ENCODE results near the gene PTPRM.

The PTPRM gene

GRCh38 chr18:8142932-8143331, 575.8 kb downstream of the PTPRM start:
- no peak for DNase-seq (ENCODE audit: low read depth in 2 of 3, low spot score in 1 of 3)

- no peak for DNase-seq (ENCODE audit: low read depth in 2 of 3, low spot score in 1 of 3)
Measured at GRCh38 chr18:8151181-8151580, 584.1 kb downstream of the PTPRM start.

DNA sequence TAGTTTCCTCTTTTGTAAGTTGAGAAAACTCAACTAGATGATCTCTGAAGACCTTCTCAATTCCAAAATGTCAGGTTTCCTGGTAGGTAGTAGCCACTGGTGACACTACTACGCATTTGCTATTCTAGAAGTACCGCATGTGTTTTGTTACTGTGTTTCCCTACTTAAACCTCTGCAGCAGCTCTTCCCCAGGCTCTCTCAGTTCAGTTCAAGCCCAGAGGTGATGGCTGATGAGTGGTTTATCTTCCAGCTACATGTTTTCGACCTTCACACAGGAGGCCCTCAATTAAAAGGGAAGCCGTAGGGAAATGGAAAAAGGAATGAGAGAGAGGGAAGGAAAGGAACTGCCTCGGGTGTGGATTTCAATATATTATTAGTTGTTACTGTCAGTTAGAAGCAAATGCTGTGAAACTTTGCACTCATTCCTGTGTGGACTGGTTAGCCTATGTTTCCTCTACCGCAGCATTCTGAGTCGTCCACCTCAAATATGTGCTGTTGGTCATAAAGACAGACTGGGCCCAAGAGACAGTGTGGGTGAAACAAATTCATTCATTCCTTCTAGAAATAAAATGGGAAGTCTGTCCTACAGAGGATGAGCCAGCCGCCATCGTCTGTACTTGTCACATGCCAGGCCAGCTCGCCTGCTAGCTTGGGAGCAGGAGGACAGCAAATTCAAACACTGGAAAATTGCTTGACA, 586.9 kb downstream of the PTPRM start:
- DNase-seq (ENCODE audit: low read depth in 2 of 3, low spot score in 1 of 3) = no peak

DNA sequence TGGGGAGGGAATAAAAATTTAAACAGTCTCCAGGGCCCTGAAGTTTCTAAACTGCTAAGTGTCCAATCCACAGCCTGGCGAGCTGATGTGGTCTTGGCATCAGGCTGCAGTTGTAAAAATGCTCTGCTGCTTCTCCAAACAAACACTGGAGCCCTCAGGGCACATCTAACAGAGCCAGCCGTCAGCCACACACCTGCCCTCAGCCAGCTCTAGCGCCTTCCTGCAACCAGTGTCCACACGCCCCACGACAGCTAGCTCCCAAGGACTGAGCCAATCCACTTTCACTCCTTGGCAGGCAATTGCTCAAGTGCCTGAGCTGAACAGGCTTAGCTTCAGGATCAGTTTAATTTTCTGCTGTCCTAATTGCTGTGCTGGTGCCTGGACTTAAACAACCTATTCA, 595.7 kb downstream of the PTPRM start:
- DNase-seq (ENCODE audit: low read depth in 2 of 3, low spot score in 1 of 3) = no peak

DNA sequence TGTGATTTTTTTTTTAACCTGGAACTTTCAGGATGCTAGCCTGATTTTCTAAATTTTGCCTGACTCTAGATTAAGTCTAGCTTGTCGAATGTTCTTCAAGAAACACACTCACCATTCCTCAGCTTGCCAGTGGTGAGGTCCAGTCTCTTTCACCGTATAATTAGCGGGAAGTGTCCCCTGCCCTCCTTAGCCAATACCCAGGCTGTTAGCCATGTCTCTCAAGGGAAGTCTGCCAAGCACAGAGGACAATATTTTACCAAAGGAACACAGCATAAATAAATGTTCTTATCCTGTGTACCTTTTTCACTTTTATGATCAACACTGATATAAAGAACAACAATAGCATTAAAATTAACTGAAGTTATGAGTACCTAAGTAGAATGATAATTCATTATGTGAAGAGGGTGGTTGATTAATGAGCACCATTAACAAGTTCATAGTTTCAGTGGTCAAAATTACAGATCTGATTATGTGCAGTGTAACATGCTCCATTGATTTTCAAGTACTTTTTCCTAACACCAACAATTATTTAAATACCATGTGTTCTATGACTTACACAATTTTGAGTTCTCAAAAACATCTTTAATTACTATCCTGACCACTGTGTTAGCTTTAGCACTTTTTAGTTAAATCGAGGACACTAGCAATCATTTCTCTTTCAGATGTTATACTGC, 596.3 kb downstream of the PTPRM start:
- DNase-seq (ENCODE audit: low read depth in 2 of 3, low spot score in 1 of 3) = no peak

DNA sequence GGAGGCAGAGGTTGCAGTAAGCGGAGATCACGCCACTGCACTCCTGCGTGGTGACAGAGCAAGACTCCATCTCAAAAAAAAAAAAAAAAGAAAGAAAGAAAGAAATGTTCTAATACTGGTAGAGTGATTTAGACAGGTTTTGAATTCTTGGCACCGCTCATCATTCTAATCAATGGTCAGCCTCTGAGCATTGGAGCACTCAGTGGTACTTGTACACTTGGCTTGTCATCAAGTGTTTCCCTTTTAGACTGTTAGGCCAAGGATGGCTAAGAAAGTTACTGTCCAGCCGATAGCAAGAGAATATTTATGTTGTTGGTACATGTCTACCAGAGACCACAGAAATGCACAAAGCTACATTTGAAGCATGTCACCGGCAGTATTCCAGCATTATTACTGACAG, 598.0 kb downstream of the PTPRM start:
- DNase-seq (ENCODE audit: low read depth in 2 of 3, low spot score in 1 of 3) = no peak

- DNase-seq (ENCODE audit: low read depth in 2 of 3, low spot score in 1 of 3) = no peak
Measured at GRCh38 chr18:8167026-8167425, 599.9 kb downstream of the PTPRM start.

GRCh38 chr18:8167673-8168072, 600.6 kb downstream of the PTPRM start:
- DNase-seq (ENCODE audit: low read depth in 2 of 3, low spot score in 1 of 3) = no peak

GRCh38 chr18:8169722-8170121, 602.6 kb downstream of the PTPRM start:
- no peak for DNase-seq (ENCODE audit: low read depth in 2 of 3, low spot score in 1 of 3)

GRCh38 chr18:8174771-8175170, 607.7 kb downstream of the PTPRM start:
- DNase-seq (ENCODE audit: low read depth in 2 of 3, low spot score in 1 of 3) = no peak

DNA sequence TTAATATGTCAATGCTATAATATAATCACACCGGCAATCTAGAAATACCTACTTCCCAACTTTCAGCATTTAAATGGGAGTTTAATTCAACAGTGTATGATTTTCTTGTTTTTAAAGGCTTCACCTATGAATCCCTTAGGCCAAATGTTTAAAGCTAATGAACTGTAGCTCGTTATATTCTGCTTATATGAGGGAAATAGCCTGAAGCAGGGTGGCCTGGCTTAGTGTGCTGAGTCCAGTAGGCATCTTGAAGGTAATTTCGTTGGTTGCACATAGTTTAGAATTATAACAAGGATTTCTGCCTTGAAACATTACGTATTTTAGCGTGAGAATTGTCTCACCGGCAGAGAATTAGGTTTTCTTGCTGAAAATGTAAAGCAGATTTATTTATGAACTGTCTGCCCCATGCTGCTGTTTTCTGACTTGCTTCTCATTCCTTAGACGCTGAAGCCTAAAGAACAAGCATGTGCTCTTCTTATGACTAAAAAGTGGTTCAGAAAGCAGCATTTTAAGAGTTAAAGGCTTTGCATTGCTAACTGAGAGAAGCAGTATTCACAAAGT, 608.5 kb downstream of the PTPRM start:
- DNase-seq (ENCODE audit: low read depth in 2 of 3, low spot score in 1 of 3) = no peak

GRCh38 chr18:8176109-8176508, 609.0 kb downstream of the PTPRM start:
- no peak for DNase-seq (ENCODE audit: low read depth in 2 of 3, low spot score in 1 of 3)

GRCh38 chr18:8176554-8176953, 609.4 kb downstream of the PTPRM start:
- no peak for DNase-seq (ENCODE audit: low read depth in 2 of 3, low spot score in 1 of 3)

GRCh38 chr18:8177330-8178016, 610.4 kb downstream of the PTPRM start:
- no peak for DNase-seq (ENCODE audit: low read depth in 2 of 3, low spot score in 1 of 3)

DNA sequence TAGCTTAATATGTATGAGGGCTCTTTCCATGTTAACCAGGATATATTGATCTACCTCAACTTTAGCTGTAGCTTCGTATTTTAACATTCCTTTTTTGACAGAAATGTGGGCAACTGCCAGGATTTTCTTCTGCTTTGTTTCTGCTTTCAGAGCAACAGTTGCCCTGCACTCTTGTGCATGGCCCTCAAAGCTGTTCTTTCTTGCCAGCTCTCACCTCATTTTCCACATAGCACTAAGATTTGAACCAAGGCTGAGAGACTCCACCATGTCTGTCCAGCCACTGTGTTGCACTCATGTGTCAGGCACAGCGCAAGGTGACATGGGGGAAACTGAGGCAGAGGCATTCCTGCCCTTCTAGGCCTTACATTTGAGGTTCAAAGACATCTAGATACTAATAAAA, 619.3 kb downstream of the PTPRM start:
- DNase-seq (ENCODE audit: low read depth in 2 of 3, low spot score in 1 of 3) = no peak

DNA sequence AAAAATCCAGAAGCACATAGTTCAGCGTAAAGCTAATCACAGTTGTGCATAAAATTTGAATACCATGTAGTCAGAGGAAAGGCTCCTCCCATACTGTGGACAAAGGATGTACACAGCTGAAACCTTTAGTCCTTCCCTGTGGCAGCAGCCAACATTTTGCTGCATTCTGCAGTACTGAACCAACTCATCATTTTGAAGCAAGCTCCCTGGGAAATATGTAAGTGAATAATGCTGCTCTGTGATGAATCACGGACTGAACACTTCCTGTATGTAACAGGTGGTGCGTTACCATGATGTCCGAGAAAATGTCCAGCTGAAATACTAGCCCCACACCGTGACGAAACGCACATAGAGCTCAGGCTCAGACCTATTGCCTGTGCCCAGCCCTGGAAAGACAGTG, 621.1 kb downstream of the PTPRM start:
- DNase-seq (ENCODE audit: low read depth in 2 of 3, low spot score in 1 of 3) = no peak

DNA sequence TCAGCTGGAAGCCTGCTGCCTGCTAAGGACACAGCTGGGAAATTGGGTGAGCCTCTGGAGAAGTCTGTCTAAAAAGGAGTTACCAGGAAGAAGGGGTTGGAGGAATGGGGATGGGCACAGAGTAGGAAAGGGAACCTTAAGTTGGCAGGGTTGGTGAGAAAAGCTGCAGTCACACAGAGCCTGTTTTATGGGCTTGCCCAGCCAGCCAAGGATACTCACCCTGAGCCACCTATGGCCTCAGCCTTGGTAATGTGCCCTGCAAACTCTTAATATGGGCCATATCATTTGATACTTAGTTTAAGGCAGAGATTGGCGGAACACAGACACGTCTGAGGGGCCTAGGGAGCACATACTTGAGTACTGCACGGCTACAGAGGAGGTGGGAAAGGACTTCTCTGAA, 623.9 kb downstream of the PTPRM start:
- DNase-seq (ENCODE audit: low read depth in 2 of 3, low spot score in 1 of 3) = no peak

GRCh38 chr18:8194431-8194830, 627.3 kb downstream of the PTPRM start:
- no peak for DNase-seq (ENCODE audit: low read depth in 2 of 3, low spot score in 1 of 3)

- DNase-seq (ENCODE audit: low read depth in 2 of 3, low spot score in 1 of 3) = no peak
Measured at GRCh38 chr18:8196238-8196637, 629.1 kb downstream of the PTPRM start.

GRCh38 chr18:8197499-8197898, 630.4 kb downstream of the PTPRM start:
- DNase-seq (ENCODE audit: low read depth in 2 of 3, low spot score in 1 of 3) = no peak

GRCh38 chr18:8207996-8208395, 640.9 kb downstream of the PTPRM start:
- no peak for DNase-seq (ENCODE audit: low read depth in 2 of 3, low spot score in 1 of 3)

- DNase-seq (ENCODE audit: low read depth in 2 of 3, low spot score in 1 of 3) = no peak
Measured at GRCh38 chr18:8208716-8209115, 641.6 kb downstream of the PTPRM start.

All from stimulated activated CD4-positive, alpha-beta T cell treated with anti-CD3 and anti-CD28 coated beads, Interleukin-12 subunit alpha, Interleukin-12 subunit beta, amount 100 ng/mL, for 48 hours (primary cell).